Activated CD4-positive, alpha-beta T cell treated with anti-CD3 and anti-CD28 coated beads for 4 hours (primary cell): ENCODE results near the gene NPY4R2.
"Not testable (repeated sequence)": the region's sequence is repeated elsewhere in the genome, so short reads cannot be mapped to it uniquely, and the experiment has no call there.

Experiments
- DNase-seq, 2 donors: peaks; one replicate each; pipeline ENCODE4 v3.0.0-alpha.2; 2020

NPY4R2 gene

DNA sequence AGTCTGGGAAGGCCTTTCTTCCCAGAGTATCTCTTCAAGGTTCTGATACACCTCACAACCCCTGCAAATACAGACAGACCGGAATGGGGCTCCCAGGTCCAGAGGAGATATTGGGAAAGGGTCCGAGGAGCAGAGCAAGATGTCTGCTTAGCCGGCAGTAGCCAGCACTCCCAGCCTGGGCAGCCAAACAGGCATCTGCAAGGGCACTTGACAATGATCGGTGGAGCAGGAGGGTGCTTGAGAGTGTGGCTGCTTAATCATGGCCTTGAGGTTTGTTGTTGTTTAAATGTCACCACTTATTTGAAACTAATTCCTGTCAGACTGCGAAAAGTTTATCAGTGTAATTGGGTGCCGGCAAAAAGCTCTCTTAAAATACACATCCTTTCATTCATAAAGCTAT lies 15.0 kb downstream of the NPY4R2 start:
- not testable (repeated sequence) for DNase-seq

DNA sequence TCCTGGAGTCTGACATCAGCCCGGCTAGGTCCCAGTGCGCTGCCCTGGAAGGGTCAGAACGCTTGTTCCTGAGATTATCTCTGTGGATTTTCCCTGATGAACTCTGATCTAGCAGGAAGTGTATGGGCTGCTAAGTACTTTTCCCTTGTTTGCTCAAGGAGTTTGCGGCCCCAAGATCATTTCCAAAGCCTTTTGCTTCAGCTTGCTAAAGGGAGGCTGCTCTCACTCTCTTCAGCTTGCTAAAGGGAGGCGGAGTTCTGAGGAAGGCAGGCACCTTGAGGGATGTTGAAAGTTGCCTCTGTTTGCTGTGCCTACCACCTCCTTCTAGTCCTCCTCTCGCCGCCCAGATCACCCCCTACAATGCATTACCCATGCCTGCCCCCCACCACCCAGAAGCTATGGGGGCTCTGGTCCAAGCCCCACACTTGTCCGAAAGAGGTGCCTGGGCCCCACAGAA lies 18.3 kb downstream of the NPY4R2 start:
- DNase-seq: not testable (repeated sequence)

DNA sequence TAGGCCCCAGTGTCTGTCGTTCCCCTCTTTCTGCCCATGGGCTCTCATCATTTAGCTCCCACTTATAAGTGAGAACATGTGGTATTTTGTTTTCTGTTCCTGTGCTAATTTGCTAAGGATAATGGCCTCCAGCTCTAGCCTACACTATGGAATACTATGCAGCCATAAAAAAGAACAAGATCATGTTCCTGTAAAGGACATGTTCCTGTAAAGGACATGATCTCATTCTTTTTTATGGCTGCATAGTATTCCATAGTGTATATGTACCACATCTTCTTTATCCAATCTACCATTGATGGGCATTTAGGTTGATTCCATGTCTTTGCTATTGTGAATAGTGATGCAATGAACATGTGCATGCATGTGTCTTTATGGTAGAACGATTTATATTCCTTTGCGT lies 19.2 kb downstream of the NPY4R2 start:
- DNase-seq: not testable (repeated sequence)

- DNase-seq: not testable (repeated sequence)
Observed at GRCh38 chr10:47940821-47941220, 22.4 kb downstream of the NPY4R2 start.

DNA sequence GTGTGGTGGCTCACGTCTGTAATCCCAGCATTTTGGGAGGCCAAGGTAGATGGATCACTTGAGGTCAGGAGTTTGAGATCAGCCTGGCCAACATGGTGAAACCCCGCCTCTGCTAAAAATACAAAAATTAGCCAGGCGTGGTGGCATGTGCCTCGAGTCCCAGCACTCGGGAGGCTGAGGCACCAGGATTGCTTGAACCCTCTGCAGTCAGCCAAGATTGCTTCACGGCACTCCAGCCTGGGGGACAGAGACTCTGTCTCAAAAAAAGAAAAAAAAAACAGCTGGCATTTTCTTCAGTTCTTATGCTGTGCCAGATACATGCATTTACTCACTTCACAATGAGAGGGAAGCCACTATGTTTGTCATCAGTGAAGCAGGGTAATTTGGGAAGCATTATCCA lies 22.9 kb downstream of the NPY4R2 start:
- DNase-seq: not testable (repeated sequence)

- not testable (repeated sequence) for DNase-seq
Observed at GRCh38 chr10:47942351-47943019, 24.0 kb downstream of the NPY4R2 start.

GRCh38 chr10:47943328-47943727 lies 24.9 kb downstream of the NPY4R2 start:
- DNase-seq: not testable (repeated sequence)

GRCh38 chr10:47947424-47947823 lies 29.0 kb downstream of the NPY4R2 start:
- not testable (repeated sequence) for DNase-seq

GRCh38 chr10:47957158-47957557 lies 38.7 kb downstream of the NPY4R2 start:
- not testable (repeated sequence) for DNase-seq

GRCh38 chr10:47959677-47960076 lies 41.2 kb downstream of the NPY4R2 start:
- not testable (repeated sequence) for DNase-seq

- DNase-seq: not testable (repeated sequence)
Observed at GRCh38 chr10:47960699-47961098, 42.2 kb downstream of the NPY4R2 start.

GRCh38 chr10:47962785-47963184 lies 44.3 kb downstream of the NPY4R2 start:
- not testable (repeated sequence) for DNase-seq

DNA sequence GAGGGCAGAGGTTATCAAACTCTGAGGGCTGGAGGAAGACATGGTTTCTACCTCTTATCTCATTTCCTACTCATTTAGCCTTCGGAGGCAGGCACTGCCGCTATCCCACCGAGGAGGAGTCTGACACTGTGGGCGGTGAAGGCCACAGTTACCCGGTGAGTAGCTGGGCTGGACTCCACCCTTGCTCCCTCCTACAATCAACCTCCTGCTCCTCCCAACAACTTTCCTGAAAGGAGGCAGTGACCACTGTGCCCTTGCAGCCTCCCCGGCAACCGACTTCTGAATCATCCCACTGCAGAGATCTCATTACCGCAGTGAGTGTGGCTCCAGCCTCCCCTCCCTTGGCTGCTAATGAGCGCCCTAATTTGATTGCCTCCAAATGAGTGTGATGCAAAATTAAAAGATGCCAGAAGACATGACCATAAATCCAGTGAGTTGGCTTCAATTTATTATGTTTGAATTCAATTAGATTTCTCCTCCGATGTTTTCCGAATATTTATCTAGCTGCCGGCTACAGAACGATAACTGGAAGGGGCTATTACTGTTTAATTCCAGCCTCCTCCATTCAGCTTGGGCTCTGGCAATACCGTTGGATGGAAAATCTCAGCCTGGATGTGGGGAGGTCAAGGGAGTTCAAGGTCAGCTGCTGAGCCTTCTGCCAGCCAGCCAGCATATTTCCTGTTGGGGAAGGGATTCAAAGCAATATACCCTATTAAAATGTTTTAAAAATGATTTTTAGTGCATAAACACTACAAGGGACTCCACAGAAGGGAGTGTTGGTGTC lies 46.0 kb downstream of the NPY4R2 start:
- not testable (repeated sequence) for DNase-seq

GRCh38 chr10:47968988-47969387 lies 50.5 kb downstream of the NPY4R2 start:
- DNase-seq: not testable (repeated sequence)

- not testable (repeated sequence) for DNase-seq
Observed at GRCh38 chr10:47970047-47970446, 51.6 kb downstream of the NPY4R2 start.

DNA sequence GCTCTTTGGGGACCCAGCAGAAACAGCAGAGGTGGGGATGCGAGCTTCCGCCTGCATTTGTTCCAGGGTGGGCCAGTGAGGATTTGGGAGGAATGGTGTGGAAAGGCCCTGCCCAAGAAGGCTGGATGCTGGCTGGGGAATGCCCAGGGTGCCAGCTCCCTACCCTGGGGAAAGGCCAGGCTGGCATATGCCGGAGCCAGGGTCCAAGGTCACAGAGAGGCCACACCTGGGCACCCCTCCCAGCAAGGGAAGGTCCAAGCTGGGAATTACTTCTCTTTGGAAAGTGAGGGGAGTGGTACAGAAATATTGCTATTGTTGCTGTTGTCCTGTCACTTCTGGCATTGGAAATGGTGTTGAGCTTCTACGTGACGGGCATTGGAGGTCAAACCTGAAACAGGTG lies 53.1 kb downstream of the NPY4R2 start:
- DNase-seq: not testable (repeated sequence)

GRCh38 chr10:47972077-47972476 lies 53.6 kb downstream of the NPY4R2 start:
- not testable (repeated sequence) for DNase-seq
